Psoas muscle (tissue), 8 donors: ENCODE results near the gene FMNL2. TPM values are rescaled to one million over a fixed set of nuclear protein-coding genes. Genes with fewer than 3 reads are reported as not detected.
A peak's percentile ranks its signal among the peaks of the same experiment; 100 is the strongest.

Experiments
- ATAC-seq, 4 donors: fragments of 200-7000 bp; cut with Tn5 transposase; one replicate each; pipeline ENCODE4 v1.9.1; 2020; ENCODE audit warnings: moderate library complexity in 3 of 4, mild to moderate bottlenecking in 2 of 4
- DNase-seq, 2 donors: peaks; one replicate each; pipeline ENCODE4 v3.0.0-alpha.2; 2020
- H3K27ac ChIP-seq: fragments of 200-600 bp; one replicate; pipeline ENCODE4 v1.8.0; 2022
- H3K27me3 ChIP-seq, 3 donors: fragments of 200-600 bp in 1 of 3; one replicate each; pipeline versions ENCODE4 v1.6.1 to v1.8.0; 2013 to 2022; ENCODE audit warnings: low read length in 2 of 3, mild to moderate bottlenecking in 2 of 3, moderate library complexity in 1 of 3; ENCODE audit not compliant: insufficient read depth in 3 of 3
- H3K36me3 ChIP-seq, 2 donors: fragments of 200-600 bp in 1 of 2; one replicate each; pipeline versions ENCODE4 v1.6.1 to v1.8.0; 2013 to 2022; ENCODE audit warnings: low read depth in 1 of 2, mild to moderate bottlenecking in 1 of 2, moderate library complexity in 1 of 2; ENCODE audit not compliant: insufficient read depth in 1 of 2
- H3K4me1 ChIP-seq: fragments of 200-600 bp; one replicate; pipeline ENCODE4 v1.8.0; 2022
- H3K4me3 ChIP-seq: fragments of 200-600 bp; one replicate; pipeline ENCODE4 v1.8.0; 2022; ENCODE audit warnings: mild to moderate bottlenecking
- H3K9me3 ChIP-seq: fragments of 200-600 bp; one replicate; pipeline ENCODE4 v1.8.0; 2022
- WGBS, 3 donors: extraction: QIAGEN DNeasy Blood & Tissue Kit; methylation state at CpG; one replicate each; pipeline versions ENCODE4 v1.1.6 to v1.1.7; 2013; 5-methylcytosine and 5-hydroxymethylcytosine counted together
- intact Hi-C, 2 donors: fragments of 100-400 bp; cut with DNase I; formaldehyde crosslinking; loops; one replicate each; pipeline versions ENCODE4 v1.11.0 to v1.14.2; 2022
- polyA plus RNA-seq, 3 donors: library from polyadenylated mRNA; stranded (reverse); fragments of 200-250 nt; gene quantifications; one replicate each; pipeline ENCODE4 v1.2.3, GENCODE V29; 2013
- total RNA-seq, 4 donors: library from RNA; stranded (reverse); fragmentation: NEBNext Ultra II Directional in 2 of 4; extraction: Animal tissue kit (Norgen Biotek cat#: 25700) in 2 of 4; gene quantifications; one replicate each; pipeline versions ENCODE4 v1.2.1 to v1.2.4, GENCODE V29; 2021 to 2023
- TF ChIP-seq, protein P1 (sequence below): fragments of 200-600 bp; IDR thresholded peaks from one replicate; pipeline ENCODE4 v1.8.0; 2022; ENCODE audit warnings: antibody characterized with exemption
- donor health status: healthy with polysubstance abuse.
- donor health status: DM: no; HTN: no; CAD: no; lungs with moderate emphysema.
- donor health status: Bipolar disorder and iron deficiency.
- donor health status: healthy.
- donor health status: DM: yes; HTN: yes; CAD: no.
- donor health status: DM: no; HTN: no; CAD: no.
- donor health status: DM: no; HTN: no; CAD: no.
- donor health status: DM: yes; HTN: yes; CAD: no.

The FMNL2 gene
- total and polyA plus RNA-seq, 7 donors = 6.6 to 18.2 (median 11.0) TPM

- H3K4me1 ChIP-seq = peaks cover 51% of the 10 kb centered on the region
- peak overlapping the region; percentile 76 for H3K27ac ChIP-seq
- no peak overlapping the region for H3K4me3 ChIP-seq
- TF ChIP-seq, protein P1, sequence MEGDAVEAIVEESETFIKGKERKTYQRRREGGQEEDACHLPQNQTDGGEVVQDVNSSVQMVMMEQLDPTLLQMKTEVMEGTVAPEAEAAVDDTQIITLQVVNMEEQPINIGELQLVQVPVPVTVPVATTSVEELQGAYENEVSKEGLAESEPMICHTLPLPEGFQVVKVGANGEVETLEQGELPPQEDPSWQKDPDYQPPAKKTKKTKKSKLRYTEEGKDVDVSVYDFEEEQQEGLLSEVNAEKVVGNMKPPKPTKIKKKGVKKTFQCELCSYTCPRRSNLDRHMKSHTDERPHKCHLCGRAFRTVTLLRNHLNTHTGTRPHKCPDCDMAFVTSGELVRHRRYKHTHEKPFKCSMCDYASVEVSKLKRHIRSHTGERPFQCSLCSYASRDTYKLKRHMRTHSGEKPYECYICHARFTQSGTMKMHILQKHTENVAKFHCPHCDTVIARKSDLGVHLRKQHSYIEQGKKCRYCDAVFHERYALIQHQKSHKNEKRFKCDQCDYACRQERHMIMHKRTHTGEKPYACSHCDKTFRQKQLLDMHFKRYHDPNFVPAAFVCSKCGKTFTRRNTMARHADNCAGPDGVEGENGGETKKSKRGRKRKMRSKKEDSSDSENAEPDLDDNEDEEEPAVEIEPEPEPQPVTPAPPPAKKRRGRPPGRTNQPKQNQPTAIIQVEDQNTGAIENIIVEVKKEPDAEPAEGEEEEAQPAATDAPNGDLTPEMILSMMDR = no peak
- no peaks in the 10 kb centered on the region for H3K27me3 ChIP-seq
- WGBS, 3 donors = 23 to 57% (median 45%) methylated on average over 1 of the region's 1 CpG
- H3K9me3 ChIP-seq = no peaks in the 10 kb centered on the region
- no peak for DNase-seq
- intact Hi-C loops = no loop called here
- peak; percentile 47 to 82 (median 76) for ATAC-seq
- peaks cover 0 to under 1% of the 10 kb centered on the region in 2 donors for H3K36me3 ChIP-seq
Observed at GRCh38 chr2:152609699-152610098, 274.7 kb downstream of the FMNL2 start.

DNA sequence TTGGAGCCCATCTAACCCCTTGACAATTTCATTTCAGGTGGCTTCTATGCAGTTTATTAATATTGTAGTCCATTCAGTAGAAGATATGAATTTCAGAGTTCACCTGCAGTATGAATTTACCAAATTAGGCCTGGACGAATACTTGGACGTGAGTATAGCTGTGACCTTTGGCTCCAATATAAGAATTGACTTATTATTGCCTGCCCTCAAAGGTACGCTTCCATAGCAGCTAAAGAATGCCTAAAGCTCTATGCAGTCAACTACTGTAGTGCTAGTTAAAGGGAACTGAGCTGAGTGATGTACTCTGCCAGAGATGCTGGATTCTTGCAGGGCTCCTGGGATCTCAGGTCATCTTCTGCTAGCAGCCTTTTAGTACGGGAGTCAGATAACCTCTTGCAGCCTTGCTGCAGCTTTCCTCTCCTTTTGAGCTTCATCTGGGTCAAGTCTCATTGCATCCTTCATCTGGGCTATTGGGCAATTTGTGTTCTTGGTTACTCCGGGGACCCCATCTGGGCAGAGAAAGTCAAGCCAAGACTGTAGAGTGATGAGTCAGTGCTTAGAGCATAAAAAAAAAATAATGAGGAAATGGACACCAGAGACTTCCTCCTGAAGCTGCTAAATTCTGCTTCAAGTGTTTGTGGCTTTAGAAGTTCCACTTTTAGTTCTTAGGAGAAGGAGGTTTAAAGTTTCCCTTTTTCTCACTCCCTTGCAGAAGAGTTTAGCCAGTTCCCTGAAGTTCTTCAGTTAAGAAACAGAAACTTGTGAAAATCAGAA, 276.7 kb downstream of the FMNL2 start:
- WGBS, 3 donors = 57 to 64% (median 61%) methylated on average over 5 of the region's 5 CpGs
- Histone ChIP-seq H3K9me3 (no peaks in the 10 kb centered on the region), H3K4me1 (peaks cover 55% of the 10 kb centered on the region), H3K27ac (peak overlapping the region; percentile 76), H3K27me3 (no peaks in the 10 kb centered on the region), H3K4me3 (peak overlapping the region; percentile 35), H3K36me3 (peaks cover 0 to 5% of the 10 kb centered on the region in 2 donors)
- ATAC-seq (peak; percentile 79 to 86 (median 82)), DNase-seq (peak; percentile 55 to 62)
- intact Hi-C loops = no loop called here
- TF ChIP-seq, protein P1 = no peak

DNA sequence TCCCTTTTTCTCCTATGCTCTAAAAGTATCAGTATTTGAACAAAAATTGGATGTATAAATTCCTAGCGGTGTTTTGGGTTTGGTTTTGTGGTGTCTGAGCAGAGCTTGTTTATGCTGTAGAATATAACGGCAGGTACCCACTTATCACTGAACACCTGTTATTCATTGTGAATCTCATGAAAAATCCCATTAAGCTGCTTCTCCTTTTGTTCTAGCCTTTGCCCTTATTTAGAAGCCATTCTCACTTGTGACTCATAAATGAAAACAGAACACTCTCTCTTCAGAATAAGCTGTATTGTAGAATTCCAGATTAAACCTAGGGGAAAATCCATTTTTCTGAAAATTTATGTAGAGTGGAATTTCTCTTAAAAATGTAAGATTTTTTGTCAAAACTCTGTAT, 278.3 kb downstream of the FMNL2 start:
- DNase-seq = no peak
- Histone ChIP-seq H3K27ac (peak overlapping the region; percentile 76), H3K4me1 (peaks cover 48% of the 10 kb centered on the region), H3K4me3 (no peak overlapping the region), H3K9me3 (no peaks in the 10 kb centered on the region), H3K27me3 (no peaks in the 10 kb centered on the region), H3K36me3 (peaks cover 0 to 21% of the 10 kb centered on the region in 2 donors)
- TF ChIP-seq, protein P1 = no peak
- intact Hi-C loops = no loop called here
- no peak for ATAC-seq
- 93 to 95% (median 93%) methylated on average over 2 of the region's 2 CpGs for WGBS, 3 donors

DNA sequence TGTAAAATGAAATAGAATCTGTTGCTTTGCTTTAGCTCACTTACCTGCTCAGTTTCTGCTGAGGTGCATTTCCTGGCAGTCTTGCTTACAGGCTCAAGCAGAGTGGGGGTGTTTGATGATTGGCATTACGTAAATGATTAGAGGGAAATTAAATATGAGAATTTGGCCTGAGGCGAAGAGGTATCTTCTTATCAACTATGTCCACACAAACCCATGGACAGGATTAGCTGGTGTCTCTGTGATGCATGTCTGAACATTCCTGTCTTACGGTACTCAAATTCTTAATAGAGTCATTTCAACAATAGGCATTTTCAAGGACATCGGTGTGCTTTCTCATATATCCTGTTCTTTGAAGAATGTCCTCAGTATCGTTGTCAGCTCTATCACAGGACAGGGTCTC, 280.2 kb downstream of the FMNL2 start:
- no peaks in the 10 kb centered on the region for H3K27me3 ChIP-seq
- no peak overlapping the region for H3K4me3 ChIP-seq
- TF ChIP-seq, protein P1 = no peak
- H3K9me3 ChIP-seq = no peaks in the 10 kb centered on the region
- DNase-seq = no peak
- WGBS, 3 donors = 27 to 44% (median 43%) methylated on average over 5 of the region's 5 CpGs
- H3K4me1 ChIP-seq = peaks cover 36% of the 10 kb centered on the region
- H3K36me3 ChIP-seq = peaks cover 0 to 31% of the 10 kb centered on the region in 2 donors
- ATAC-seq = peak in 1 of 4 donors; percentile 53
- intact Hi-C loops = no loop called here
- H3K27ac ChIP-seq = peak overlapping the region; percentile 54
